Calu3 (cell line): Measurements from ENCODE around the gene KIF25. TPM values are rescaled to one million over a fixed set of nuclear protein-coding genes. Genes with fewer than 3 reads are reported as not detected.

ENCODE experiments used
- BruUV-seq: library from RNA; stranded (reverse); fragments of 400-500 nt; replicated peaks from 2 replicates; lab custom pipeline; 2021; lab: Mats Ljungman, UMichigan
- CTCF ChIA-PET: fragments of 300-600 bp; sonication (Branson Sonifier 250); formaldehyde crosslinking; loops from one replicate; lab custom pipeline; 2022; ENCODE audit warnings: antibody characterized with exemption; lab: Charles Lee
- DNase-seq: peaks from one replicate; pipeline ENCODE4 v3.0.0; 2022
- H3K27ac Mint-ChIP-seq: one replicate; pipeline ENCODE4 v1.8.0; 2022; ENCODE audit warnings: mixed read lengths; ENCODE audit not compliant: unreplicated experiment
- H3K27me3 Mint-ChIP-seq: one replicate; pipeline ENCODE4 v1.8.0; 2022; ENCODE audit warnings: mixed read lengths; ENCODE audit not compliant: unreplicated experiment
- H3K36me3 Mint-ChIP-seq: one replicate; pipeline ENCODE4 v1.8.0; 2022; ENCODE audit warnings: mild to moderate bottlenecking, moderate library complexity, mixed read lengths; ENCODE audit not compliant: insufficient read depth, unreplicated experiment
- H3K4me1 Mint-ChIP-seq: one replicate; pipeline ENCODE4 v1.8.0; 2022; ENCODE audit warnings: mild to moderate bottlenecking, low read depth, mixed read lengths; ENCODE audit not compliant: unreplicated experiment
- H3K4me3 Mint-ChIP-seq: one replicate; pipeline ENCODE4 v1.8.0; 2022; ENCODE audit warnings: mild to moderate bottlenecking, low read depth, moderate library complexity, mixed read lengths; ENCODE audit not compliant: unreplicated experiment
- H3K9me3 Mint-ChIP-seq: one replicate; pipeline ENCODE4 v1.8.0; 2022; ENCODE audit warnings: low read depth, mixed read lengths; ENCODE audit not compliant: unreplicated experiment
- intact Hi-C: fragments of 100-400 bp; cut with micrococcal nuclease; formaldehyde crosslinking; loops from one replicate; pipeline ENCODE4 v1.10.0; 2022; ENCODE audit not compliant: unreplicated experiment
- total RNA-seq: library from RNA; stranded (reverse); gene quantifications from 2 replicates; pipeline ENCODE4 v1.2.3, GENCODE V29; 2022
- TF ChIP-seq, protein P1 (sequence below): fragments of 200-600 bp; IDR thresholded peaks from one replicate; pipeline ENCODE4 v1.8.0; 2022; ENCODE audit warnings: antibody characterized with exemption; ENCODE audit not compliant: unreplicated experiment

The KIF25 gene
- total RNA-seq, 1 experiment from 2014 or later, result not detected

DNA sequence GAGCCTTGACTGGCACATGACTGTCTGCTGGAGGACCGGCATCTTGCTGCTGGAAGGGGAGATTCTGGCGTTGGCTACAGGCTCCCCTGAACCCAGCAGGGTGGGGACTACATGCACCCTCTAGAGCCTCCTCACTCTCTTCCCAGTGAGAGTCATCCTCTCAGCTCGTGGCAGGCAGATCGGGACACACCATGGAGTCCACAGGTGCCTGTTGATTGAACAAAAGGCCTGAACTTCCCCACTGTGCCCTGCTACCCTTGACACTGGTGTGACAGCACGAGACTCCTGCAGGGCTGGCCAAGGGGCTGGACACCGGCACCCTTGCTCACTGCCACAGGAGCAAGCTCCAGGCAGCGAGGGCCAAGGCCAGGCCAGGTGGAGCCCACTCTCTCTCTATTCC lies 73.3 kb downstream of the KIF25 start:
- no peaks in the 10 kb centered on the region for H3K36me3 Mint-ChIP-seq
- no TSS peak for BruUV-seq
- TF ChIP-seq, protein P1, sequence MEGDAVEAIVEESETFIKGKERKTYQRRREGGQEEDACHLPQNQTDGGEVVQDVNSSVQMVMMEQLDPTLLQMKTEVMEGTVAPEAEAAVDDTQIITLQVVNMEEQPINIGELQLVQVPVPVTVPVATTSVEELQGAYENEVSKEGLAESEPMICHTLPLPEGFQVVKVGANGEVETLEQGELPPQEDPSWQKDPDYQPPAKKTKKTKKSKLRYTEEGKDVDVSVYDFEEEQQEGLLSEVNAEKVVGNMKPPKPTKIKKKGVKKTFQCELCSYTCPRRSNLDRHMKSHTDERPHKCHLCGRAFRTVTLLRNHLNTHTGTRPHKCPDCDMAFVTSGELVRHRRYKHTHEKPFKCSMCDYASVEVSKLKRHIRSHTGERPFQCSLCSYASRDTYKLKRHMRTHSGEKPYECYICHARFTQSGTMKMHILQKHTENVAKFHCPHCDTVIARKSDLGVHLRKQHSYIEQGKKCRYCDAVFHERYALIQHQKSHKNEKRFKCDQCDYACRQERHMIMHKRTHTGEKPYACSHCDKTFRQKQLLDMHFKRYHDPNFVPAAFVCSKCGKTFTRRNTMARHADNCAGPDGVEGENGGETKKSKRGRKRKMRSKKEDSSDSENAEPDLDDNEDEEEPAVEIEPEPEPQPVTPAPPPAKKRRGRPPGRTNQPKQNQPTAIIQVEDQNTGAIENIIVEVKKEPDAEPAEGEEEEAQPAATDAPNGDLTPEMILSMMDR, result no peak
- CTCF ChIA-PET, result interaction anchor here (1.3 kb wide), 1 partner anchor 10 kb away, joined by 3 read pairs; no protein-coding TSS in a partner anchor
- H3K27ac Mint-ChIP-seq, result no peak overlapping the region
- no peak for DNase-seq
- peaks cover 79% of the 10 kb centered on the region for H3K27me3 Mint-ChIP-seq
- intact Hi-C loops, result no loop called here
- no peaks in the 10 kb centered on the region for H3K9me3 Mint-ChIP-seq
- no peak overlapping the region for H3K4me3 Mint-ChIP-seq
- H3K4me1 Mint-ChIP-seq, result no peaks in the 10 kb centered on the region

DNA sequence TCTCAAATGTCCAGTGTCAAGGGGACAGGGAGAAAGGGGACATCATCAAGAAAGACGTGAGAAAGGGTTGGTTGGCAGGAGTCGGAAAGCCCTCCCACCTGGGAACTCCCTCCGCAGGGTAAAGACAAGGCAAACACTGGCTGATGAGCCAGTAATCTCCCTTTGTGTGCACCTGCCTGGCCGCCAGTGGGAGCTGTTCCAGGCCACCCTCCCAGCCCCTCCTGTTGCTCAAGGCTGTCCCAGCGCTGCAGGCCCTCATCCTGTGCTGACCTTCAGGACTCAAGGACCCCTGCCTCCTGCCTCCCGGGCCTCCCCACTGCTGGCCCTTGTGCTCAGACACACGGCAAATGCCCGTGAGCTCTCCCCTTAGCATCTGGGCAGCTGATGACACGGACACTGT lies 74.1 kb downstream of the KIF25 start:
- Mint-ChIP-seq H3K27me3 (peaks cover 78% of the 10 kb centered on the region), H3K9me3 (no peaks in the 10 kb centered on the region), H3K4me3 (no peak overlapping the region), H3K36me3 (no peaks in the 10 kb centered on the region), H3K27ac (no peak overlapping the region), H3K4me1 (no peaks in the 10 kb centered on the region)
- intact Hi-C loops, result no loop called here
- CTCF ChIA-PET, result interaction anchor here (0.5 to 1.3 kb wide), 2 partner anchors 11 to 648 kb away, joined by 3 to 4 read pairs; no protein-coding TSS in a partner anchor
- TF ChIP-seq, protein P1, result no peak
- no TSS peak for BruUV-seq
- no peak for DNase-seq

DNA sequence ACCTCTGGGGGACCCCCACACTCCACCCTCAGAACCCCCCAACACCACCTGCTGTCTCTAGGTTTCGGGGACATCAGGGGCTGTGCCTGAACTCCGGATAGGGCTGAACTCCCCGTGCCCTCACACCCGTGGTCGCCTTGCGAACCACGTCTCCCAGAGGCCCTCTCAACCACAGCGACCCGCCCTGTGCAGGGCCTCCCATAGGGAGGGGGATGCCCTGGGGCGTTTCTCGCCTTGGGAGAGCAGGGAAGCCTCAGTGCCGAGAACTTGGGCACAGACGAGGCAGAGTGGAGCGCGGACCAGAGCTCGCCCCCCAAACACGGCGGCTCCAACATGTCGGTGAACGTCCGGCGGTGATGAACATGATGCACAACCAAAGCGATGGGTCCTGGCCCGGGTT lies 74.8 kb downstream of the KIF25 start:
- Mint-ChIP-seq H3K9me3 (no peaks in the 10 kb centered on the region), H3K4me1 (no peaks in the 10 kb centered on the region), H3K27ac (no peak overlapping the region), H3K4me3 (no peak overlapping the region), H3K27me3 (peaks cover 71% of the 10 kb centered on the region), H3K36me3 (no peaks in the 10 kb centered on the region)
- CTCF ChIA-PET, result interaction anchor here (1.3 kb wide), 1 partner anchor 11 kb away, joined by 3 read pairs; no protein-coding TSS in a partner anchor
- DNase-seq, result no peak
- TF ChIP-seq, protein P1, result no peak
- no TSS peak for BruUV-seq
- intact Hi-C loops, result no loop called here

DNA sequence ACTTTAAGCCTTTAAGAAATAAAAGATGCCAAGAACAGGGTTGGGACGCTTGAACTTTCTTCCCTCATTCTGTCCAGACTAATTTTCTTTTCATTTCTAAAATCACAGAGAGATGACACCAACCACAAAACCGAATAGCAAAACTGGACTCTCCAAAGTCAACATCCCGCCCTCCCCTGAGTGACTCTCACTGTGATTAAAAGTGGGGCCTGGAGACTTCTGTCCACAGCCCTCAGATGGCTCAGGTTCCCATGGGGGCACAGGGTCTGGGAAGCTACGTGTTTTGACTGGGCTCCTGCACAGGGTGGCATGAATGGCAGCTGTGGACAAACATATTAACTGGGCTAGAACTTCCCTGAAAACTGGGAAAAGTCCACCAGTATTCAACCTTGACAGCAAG lies 75.3 kb downstream of the KIF25 start:
- Mint-ChIP-seq H3K9me3 (no peaks in the 10 kb centered on the region), H3K4me1 (no peaks in the 10 kb centered on the region), H3K36me3 (no peaks in the 10 kb centered on the region), H3K27ac (no peak overlapping the region), H3K27me3 (peaks cover 71% of the 10 kb centered on the region), H3K4me3 (no peak overlapping the region)
- TF ChIP-seq, protein P1, result no peak
- CTCF ChIA-PET, result interaction anchor here (0.6 kb wide), 1 partner anchor 250 kb away, joined by 3 read pairs; no protein-coding TSS in a partner anchor
- no peak for DNase-seq
- no TSS peak for BruUV-seq
- intact Hi-C loops, result no loop called here
